DLD1 (cell line): ENCODE results near the gene GABRG2.

ENCODE experiments used
- in situ Hi-C: cut with HindIII; loops from 2 replicates; pipeline ENCODE4 v1.10.0; 2017; ENCODE audit warnings: low sequenced_read_pairs

The GABRG2 gene

GRCh38 chr5:162189719-162190118, 122.1 kb downstream of the GABRG2 start:
- in situ Hi-C loops, result no loop called here

- in situ Hi-C loops, result no loop called here
These were observed 125.4 kb downstream of the GABRG2 start for GRCh38 chr5:162193012-162193411.

- in situ Hi-C loops, result no loop called here
These were observed 128.8 kb downstream of the GABRG2 start for GRCh38 chr5:162196351-162196750.

- in situ Hi-C loops, result no loop called here
These were observed 134.8 kb downstream of the GABRG2 start for GRCh38 chr5:162202285-162202880.
